Stimulated activated CD4-positive, alpha-beta T cell treated with anti-CD3 and anti-CD28 coated beads, Interleukin-1b, Interleukin-23, amount 100 ng/mL, for 4 hours (primary cell): ENCODE measurements around the gene LRMDA.

Source experiments
- DNase-seq, 2 donors: peaks; one replicate each; pipeline ENCODE4 v3.0.0-alpha.2; 2020; ENCODE audit warnings: low read depth in 2 of 2

Gene LRMDA

DNA sequence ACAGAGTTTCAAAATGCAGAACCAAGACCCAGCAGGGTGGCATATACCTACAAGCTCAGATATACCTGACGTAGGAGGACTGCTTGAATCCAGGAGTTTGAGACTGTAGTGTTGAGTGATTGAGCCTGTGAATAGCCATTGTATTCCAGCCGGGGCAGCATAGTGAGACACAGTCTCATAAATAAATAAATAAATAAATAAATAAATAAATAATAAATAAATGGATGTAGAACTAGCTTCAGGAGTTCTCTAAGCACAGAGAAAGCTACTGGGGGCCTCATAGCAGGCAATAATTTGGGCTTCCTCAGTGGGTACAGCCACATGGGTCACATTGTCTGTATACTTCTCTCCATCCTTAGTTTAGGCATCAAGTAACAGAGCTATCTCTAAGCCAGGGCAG, 906.8 kb downstream of the LRMDA start:
- no peak for DNase-seq

DNA sequence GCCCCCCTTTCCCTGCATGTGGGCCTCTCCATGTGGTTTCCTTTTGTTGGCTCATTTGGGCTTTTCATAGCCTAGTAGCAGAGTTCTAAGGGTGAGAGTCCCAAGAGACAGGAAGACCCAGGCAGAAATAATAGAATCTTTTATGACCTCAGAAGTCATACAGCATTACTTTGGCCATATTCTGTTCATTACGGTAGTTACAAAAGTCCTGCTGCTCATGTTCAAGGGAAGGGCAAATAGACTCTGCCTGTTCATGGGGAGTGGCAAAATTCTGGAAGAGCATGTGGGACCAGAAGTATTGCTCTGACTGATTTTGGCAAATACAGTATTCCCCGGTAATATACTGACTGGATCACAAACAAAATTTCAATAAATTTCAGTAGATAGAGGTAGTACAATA, 910.3 kb downstream of the LRMDA start:
- no peak for DNase-seq

DNA sequence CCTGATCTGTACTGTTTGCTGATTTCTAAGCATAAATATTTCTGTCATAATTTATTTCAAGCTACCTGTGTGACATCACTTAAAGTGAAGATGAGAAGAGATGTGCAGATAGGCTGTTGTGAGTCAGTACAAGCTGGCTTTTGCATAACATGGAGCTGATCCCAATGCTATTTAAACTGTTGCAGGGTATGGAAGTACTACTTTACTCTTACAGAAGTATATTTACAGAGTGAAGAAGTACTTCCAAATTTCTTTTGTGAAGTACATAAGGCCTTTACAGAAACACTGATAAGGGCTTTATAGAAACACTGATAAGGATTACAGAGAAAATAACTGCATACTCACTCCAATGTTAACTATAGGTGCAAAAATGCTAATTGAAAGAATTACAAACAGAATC, 911.6 kb downstream of the LRMDA start:
- DNase-seq, result no peak

- no peak for DNase-seq
Observed at GRCh38 chr10:76347832-76348231, 916.4 kb downstream of the LRMDA start.

DNA sequence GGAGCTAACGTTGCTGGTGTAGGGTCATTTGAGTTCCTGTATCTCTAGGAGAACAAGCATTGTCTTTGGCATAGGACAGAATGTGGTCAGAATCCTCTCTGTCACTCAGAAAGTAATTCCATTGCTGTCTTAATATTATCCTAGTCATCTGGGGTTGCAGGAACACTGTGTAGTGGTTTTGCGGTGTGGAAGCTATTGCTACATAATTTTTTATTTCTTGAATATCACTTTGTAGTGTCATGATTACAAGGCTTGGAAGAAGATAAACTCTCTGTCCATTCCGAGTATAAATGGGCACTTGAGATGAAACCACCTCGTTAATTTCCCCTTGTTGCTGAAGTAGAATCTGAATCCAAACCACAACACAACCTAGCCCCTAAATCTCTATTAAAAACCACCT, 919.2 kb downstream of the LRMDA start:
- no peak for DNase-seq

GRCh38 chr10:76352300-76352699, 920.9 kb downstream of the LRMDA start:
- no peak for DNase-seq

DNA sequence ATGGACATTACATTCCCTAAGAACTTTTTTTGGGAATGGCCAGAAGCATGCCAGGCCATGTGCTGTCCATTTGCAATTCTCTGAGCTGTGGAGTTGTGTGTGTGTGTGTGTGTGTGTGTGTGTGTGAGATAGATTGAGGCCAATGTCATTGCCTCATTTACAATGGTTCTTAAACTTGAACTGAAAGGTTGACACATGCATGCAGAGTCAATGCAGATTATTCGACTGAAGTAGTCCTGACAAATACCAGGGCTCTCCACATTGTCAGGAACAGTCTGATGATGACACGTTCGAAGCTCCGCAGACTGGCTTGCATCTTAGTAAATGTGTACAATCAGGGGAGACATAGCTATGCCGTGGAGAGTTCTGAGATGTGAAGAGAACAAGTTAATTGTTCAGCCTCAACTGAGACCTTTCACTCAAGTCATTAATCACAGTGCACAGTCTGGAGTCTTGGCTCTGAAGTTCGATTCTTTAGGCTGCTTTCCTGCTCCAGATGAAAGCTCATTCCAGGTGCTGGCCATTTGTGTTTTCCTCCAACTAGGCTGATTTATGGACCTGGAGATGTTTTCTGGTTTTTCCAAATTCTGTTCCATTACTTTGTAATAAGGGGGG, 921.9 kb downstream of the LRMDA start:
- DNase-seq, result no peak

GRCh38 chr10:76354212-76354738, 922.9 kb downstream of the LRMDA start:
- no peak for DNase-seq

DNA sequence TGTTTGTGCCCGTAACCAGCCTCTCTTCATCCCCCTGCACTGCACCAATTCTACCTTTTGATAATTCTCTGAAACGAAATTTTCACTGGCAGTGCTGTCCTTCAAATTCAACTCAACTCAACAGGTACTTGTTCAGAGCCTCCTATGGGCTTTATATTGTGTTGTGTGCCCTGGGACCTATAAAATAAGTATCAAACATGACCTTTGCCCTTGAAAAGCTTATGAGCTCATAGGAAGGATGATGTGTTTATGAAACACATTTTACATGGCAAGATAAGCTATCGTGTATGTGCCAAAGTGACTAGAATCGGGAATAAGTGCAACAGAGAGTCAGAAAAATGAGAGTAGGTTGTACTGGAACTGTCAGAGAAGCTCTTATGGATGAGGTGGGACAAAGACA, 923.5 kb downstream of the LRMDA start:
- DNase-seq, result no peak

DNA sequence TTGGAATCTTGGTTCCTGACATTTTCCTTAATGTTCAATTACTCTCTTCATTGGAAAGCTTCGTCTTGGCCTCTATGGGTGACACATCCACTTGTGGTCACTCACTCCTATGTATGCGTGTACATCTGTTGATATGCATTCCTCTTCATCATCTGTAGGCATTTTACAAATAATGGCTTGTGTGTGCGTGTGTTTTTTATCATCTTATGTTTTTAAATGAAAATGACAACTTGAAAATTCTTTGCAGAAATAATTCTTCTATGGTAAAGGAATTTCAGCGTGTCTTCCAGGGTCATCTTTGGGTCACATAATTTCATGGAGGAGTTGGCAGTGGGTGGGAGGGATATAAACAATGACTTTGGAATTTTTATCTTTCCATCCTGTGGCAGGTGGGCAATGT, 925.1 kb downstream of the LRMDA start:
- no peak for DNase-seq

GRCh38 chr10:76357726-76358415, 926.4 kb downstream of the LRMDA start:
- no peak for DNase-seq

GRCh38 chr10:76358743-76359395, 927.4 kb downstream of the LRMDA start:
- DNase-seq, result no peak

DNA sequence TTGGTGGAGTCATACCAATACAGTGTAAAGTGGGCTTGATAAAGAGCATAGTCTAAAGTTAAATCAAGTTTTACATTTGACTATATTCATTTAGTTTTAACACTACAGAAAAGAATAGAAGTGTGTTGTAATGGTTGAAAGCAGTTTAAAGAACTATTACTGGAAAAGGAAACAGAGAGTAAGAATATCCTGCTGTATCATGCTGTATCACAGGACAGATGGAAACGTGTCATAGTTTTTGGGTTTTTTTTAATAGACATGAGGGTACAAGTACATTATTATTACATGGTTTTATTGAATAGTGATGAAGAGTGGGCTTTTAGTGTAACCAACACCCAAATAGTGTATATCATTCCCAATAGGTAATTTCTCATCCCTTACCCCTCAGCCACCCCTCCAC, 944.3 kb downstream of the LRMDA start:
- DNase-seq, result no peak

DNA sequence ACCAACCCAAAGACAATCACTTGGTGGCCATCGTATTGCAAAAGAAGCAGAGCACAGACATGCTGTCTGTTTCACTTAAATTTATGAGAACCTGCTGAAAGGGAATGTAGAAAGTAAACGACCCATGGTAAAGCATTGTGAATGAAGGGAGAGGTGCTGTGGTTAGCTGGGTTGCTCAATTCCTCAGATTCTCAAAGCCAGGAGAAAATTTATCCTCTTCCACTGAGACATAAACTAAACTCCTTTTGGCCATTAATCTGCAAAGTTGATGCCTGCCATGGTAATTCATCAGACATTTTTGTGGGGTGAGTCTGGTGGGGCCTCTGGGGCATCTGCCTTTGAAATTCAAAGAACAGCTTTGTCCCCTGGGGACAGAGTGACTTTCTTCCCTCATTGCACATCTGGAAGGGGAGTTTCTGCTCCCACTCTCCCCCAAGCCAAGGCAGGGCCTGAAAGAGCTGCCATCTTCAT, 951.0 kb downstream of the LRMDA start:
- no peak for DNase-seq

GRCh38 chr10:76388321-76389023, 957.0 kb downstream of the LRMDA start:
- DNase-seq, result no peak

GRCh38 chr10:76393875-76394706, 962.7 kb downstream of the LRMDA start:
- DNase-seq, result no peak

DNA sequence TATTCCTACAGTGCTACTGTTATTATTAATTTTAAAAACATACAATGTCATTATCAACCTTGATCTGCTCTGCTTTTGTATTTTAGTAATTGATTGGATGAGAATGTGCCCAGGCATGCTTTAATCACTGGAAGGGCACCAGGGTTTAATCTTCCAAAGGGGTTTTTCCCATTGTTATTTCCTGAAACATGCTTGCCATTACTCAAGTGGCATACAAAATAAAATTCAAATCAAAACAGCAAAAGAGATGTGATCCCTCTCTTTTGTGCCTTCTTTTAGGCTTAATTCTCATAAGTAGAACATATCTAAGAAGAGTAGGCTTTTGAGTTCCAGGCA, 963.3 kb downstream of the LRMDA start:
- no peak for DNase-seq

DNA sequence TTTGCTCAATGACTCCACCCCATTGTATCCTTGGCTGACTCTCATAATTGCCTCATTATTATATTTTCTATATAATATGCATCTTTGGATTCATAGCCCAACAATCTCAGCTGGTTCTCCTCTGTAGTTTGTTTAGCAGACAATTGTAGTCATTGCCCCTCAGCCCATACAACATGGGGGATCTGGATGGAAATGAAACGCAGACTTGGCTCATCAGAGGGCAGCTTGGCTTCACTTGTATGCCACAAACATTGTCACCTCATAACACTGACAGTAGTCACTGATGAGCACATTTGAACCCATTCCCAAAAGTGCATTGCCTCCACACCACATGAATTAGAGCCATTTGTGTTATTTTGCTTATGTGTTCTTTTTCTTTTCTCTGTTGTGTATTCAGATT, 963.8 kb downstream of the LRMDA start:
- no peak for DNase-seq

DNA sequence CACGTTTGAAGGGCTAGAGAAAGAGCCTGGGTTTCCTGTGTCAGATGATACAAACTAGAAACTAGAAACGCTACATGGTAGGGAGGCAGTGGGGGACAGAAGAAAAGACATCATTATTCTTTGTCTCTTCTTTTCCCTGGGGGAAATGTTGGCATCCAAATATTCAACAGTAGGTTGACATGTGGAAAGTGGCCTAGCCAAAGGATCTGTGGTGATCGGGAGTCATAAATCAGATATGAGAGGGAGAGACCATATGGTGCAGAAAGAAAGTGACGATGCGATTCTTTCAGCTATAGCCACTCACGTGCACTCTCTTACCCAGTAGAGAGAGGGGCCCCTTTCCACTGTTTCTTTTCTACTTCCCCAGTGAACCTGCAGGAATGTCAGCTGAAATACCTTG, 964.7 kb downstream of the LRMDA start:
- DNase-seq, result no peak

GRCh38 chr10:76397181-76398042, 966.0 kb downstream of the LRMDA start:
- DNase-seq, result no peak
